GM12878 (cell line): ENCODE data around the gene HIVEP3. TPM values are rescaled to one million over a fixed set of nuclear protein-coding genes. Genes with fewer than 3 reads are reported as not detected.

Source experiments
- ATF7 ChIP-seq: fragments of 450-650 bp; IDR thresholded peaks from 2 replicates; pipeline ENCODE4 v1.6.1; 2016; ENCODE audit warnings: low read depth, mild to moderate bottlenecking
- BACH1 ChIP-seq: fragments of 450-650 bp; IDR thresholded peaks from 2 replicates; pipeline ENCODE4 v1.6.1; 2017; ENCODE audit warnings: mild to moderate bottlenecking, borderline replicate concordance
- BCL11A ChIP-seq: IDR thresholded peaks from 2 replicates; pipeline ENCODE4 v1.6.1; 2011; ENCODE audit warnings: low read depth, low read length
- BMI1 ChIP-seq: fragments of 450-650 bp; IDR thresholded peaks from 2 replicates; pipeline ENCODE4 v1.6.1; 2016; ENCODE audit warnings: mild to moderate bottlenecking, moderate library complexity, borderline replicate concordance
- CBFB ChIP-seq: IDR thresholded peaks from 2 replicates; pipeline ENCODE4 v1.6.1; 2016; ENCODE audit warnings: antibody characterized with exemption, low read depth
- DPF2 ChIP-seq: fragments of 450-650 bp; IDR thresholded peaks from 2 replicates; pipeline ENCODE4 v1.6.1; 2017; ENCODE audit warnings: mild to moderate bottlenecking
- HDGF ChIP-seq: fragments of 450-650 bp; IDR thresholded peaks from 2 replicates; pipeline ENCODE4 v1.6.1; 2016; ENCODE audit warnings: antibody characterized with exemption
- IKZF1 ChIP-seq: fragments of 450-650 bp; conservative IDR thresholded peaks from 2 replicates; pipeline ENCODE4 v1.6.1; 2017; ENCODE audit warnings: antibody characterized with exemption, mild to moderate bottlenecking
- KLF5 ChIP-seq: fragments of 450-650 bp; IDR thresholded peaks from 2 replicates; pipeline ENCODE4 v1.6.1; 2014; ENCODE audit warnings: mild to moderate bottlenecking; ENCODE audit not compliant: partially characterized antibody
- MYB ChIP-seq: fragments of 150-350 bp; IDR thresholded peaks from 2 replicates; pipeline ENCODE4 v1.6.1; 2014; ENCODE audit warnings: mild to moderate bottlenecking, low read depth, low read length, borderline replicate concordance
- NFYB ChIP-seq: IDR thresholded peaks from 2 replicates; pipeline ENCODE4 v1.6.1; 2011; ENCODE audit warnings: low read depth, mild to moderate bottlenecking, low read length, improper control_type of control experiment, moderate library complexity; ENCODE audit not compliant: insufficient read depth
- POU2F2 ChIP-seq: IDR thresholded peaks from 3 replicates; pipeline ENCODE4 v1.6.1; 2011; ENCODE audit warnings: low read depth, mild to moderate bottlenecking, low read length, borderline replicate concordance
- SMC3 ChIP-seq: IDR thresholded peaks from 2 replicates; pipeline ENCODE4 v1.6.1; 2011; ENCODE audit warnings: low read length, improper control_type of control experiment, borderline replicate concordance
- TARDBP ChIP-seq: IDR thresholded peaks from 2 replicates; pipeline ENCODE4 v1.6.1; 2016; ENCODE audit warnings: borderline replicate concordance
- TBL1XR1 ChIP-seq: IDR thresholded peaks from 2 replicates; pipeline ENCODE4 v1.6.1; 2012; ENCODE audit warnings: low read depth, low read length, improper control_type of control experiment
- TCF3 ChIP-seq: IDR thresholded peaks from 2 replicates; pipeline ENCODE4 v1.6.1; 2012; ENCODE audit warnings: low read depth, mild to moderate bottlenecking, low read length, borderline replicate concordance; ENCODE audit not compliant: insufficient read depth
- polyA plus RNA-seq, 11 experiments: library from polyadenylated mRNA; depleted of rRNA in 4 of 11; unstranded in 6 of 11; stranded (reverse) in 5 of 11; fragments of >200 nt; fragmentation: Nextera tagmentation in 4 of 11; fragmentation: Illumina TruSeq in 1 of 11; extraction: Ambion mirVana in 4 of 11; extraction: Trizol in 1 of 11; gene quantifications; 1 replicate in 1 of 11; 2 replicates in 10 of 11; pipeline versions ENCODE4 v1.2.1 to v1.2.3, GENCODE V29; 2011 to 2016; ENCODE audit warnings: inconsistent platforms in 2 of 11, missing spikeins in 2 of 11, low read depth in 1 of 11
- total RNA-seq, 4 experiments: library from RNA; depleted of rRNA in 3 of 4; stranded (reverse); fragments of >200 nt in 3 of 4; fragmentation: Illumina TruSeq in 1 of 4; extraction: Trizol in 1 of 4; gene quantifications; 2 replicates each; pipeline versions ENCODE4 v1.2.1 to v1.2.3, GENCODE V29; 2013 to 2021
- TF ChIP-seq, protein P1 (sequence below): fragments of 150-350 bp; IDR thresholded peaks from 2 replicates; pipeline ENCODE4 v1.6.1; 2014; ENCODE audit warnings: mild to moderate bottlenecking, low read depth, low read length
- TF ChIP-seq, protein P2 (sequence below): fragments of 450-650 bp; IDR thresholded peaks from 2 replicates; pipeline ENCODE4 v1.6.1; 2014; ENCODE audit warnings: mild to moderate bottlenecking
- TF ChIP-seq, protein P3 (sequence below): IDR thresholded peaks from 2 replicates; pipeline ENCODE4 v1.6.1; 2012; ENCODE audit warnings: mild to moderate bottlenecking, low read depth, low read length
- TF ChIP-seq, protein P4 (sequence below): fragments of 450-650 bp; formaldehyde crosslinking; IDR thresholded peaks from 2 replicates; pipeline ENCODE4 v1.4.0; 2022; ENCODE audit warnings: mild to moderate bottlenecking, moderate library complexity

Gene HIVEP3
- total and polyA plus RNA-seq, 10 of the 15 experiments (the other 5 are each of a cell fraction or from before 2014, with no cell fraction given): 1.8 to 13.6 (median 3.8) TPM

DNA sequence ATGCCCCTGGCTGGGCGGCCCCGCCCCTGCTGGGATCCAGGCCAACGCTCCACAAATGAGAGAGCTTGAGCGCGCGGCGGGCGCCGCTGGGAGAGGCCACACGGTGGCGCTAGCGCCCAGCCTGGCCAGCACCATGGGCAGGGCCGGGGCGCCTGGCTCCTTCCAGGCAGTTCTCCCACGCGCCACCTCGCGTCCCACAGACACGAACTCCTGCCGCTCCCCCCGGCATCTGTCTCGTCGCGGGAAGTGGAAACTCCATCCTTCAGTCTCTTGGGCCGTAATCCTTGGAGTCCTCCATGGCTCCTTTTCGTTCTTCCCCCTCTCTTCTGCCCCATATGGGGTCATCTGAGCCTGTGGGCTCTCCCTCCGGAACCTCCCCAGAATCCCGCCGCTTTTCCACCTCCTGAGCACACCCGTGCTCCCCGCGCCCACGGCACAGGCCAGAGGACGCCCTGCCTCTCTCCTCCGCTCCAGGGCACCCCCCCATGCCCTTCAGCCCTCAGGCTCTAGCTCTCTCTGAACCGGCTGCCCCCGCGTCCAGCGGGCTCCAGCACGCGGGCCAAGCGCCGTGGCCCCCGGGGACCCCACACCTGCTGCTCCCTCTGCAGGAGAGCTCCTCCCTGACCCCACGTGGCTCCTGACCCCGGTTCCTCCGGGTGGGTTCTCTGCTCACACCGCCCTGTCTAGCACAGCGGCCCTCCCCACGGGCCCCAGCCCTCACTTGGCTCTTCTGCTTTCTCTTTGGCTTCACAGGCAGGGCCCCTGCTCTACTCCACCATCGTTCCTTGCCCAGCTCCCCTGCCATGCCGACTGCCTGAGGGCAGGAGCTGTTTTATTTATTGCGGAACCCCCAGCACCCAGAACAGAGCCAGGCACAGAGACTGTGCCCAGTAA, 402.3 kb downstream of the HIVEP3 start (continued):
- TF ChIP-seq MYB: no peak
- TF ChIP-seq TCF3: 0 out of 2 replicates have a peak, but pooled peaks have one; percentile 16
- TF ChIP-seq BMI1: no peak
- TF ChIP-seq HDGF: 0 out of 2 replicates have a peak, but pooled peaks have one; percentile 31
- no peak for TF ChIP-seq DPF2
- peak; percentile 40; the same call in 1 of the 2 replicates for TF ChIP-seq ATF7
- no peak for TF ChIP-seq CBFB
- TF ChIP-seq, protein P1, sequence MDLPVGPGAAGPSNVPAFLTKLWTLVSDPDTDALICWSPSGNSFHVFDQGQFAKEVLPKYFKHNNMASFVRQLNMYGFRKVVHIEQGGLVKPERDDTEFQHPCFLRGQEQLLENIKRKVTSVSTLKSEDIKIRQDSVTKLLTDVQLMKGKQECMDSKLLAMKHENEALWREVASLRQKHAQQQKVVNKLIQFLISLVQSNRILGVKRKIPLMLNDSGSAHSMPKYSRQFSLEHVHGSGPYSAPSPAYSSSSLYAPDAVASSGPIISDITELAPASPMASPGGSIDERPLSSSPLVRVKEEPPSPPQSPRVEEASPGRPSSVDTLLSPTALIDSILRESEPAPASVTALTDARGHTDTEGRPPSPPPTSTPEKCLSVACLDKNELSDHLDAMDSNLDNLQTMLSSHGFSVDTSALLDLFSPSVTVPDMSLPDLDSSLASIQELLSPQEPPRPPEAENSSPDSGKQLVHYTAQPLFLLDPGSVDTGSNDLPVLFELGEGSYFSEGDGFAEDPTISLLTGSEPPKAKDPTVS: no peak
- TF ChIP-seq, protein P2, sequence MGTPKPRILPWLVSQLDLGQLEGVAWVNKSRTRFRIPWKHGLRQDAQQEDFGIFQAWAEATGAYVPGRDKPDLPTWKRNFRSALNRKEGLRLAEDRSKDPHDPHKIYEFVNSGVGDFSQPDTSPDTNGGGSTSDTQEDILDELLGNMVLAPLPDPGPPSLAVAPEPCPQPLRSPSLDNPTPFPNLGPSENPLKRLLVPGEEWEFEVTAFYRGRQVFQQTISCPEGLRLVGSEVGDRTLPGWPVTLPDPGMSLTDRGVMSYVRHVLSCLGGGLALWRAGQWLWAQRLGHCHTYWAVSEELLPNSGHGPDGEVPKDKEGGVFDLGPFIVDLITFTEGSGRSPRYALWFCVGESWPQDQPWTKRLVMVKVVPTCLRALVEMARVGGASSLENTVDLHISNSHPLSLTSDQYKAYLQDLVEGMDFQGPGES: no peak
- TF ChIP-seq, protein P3, sequence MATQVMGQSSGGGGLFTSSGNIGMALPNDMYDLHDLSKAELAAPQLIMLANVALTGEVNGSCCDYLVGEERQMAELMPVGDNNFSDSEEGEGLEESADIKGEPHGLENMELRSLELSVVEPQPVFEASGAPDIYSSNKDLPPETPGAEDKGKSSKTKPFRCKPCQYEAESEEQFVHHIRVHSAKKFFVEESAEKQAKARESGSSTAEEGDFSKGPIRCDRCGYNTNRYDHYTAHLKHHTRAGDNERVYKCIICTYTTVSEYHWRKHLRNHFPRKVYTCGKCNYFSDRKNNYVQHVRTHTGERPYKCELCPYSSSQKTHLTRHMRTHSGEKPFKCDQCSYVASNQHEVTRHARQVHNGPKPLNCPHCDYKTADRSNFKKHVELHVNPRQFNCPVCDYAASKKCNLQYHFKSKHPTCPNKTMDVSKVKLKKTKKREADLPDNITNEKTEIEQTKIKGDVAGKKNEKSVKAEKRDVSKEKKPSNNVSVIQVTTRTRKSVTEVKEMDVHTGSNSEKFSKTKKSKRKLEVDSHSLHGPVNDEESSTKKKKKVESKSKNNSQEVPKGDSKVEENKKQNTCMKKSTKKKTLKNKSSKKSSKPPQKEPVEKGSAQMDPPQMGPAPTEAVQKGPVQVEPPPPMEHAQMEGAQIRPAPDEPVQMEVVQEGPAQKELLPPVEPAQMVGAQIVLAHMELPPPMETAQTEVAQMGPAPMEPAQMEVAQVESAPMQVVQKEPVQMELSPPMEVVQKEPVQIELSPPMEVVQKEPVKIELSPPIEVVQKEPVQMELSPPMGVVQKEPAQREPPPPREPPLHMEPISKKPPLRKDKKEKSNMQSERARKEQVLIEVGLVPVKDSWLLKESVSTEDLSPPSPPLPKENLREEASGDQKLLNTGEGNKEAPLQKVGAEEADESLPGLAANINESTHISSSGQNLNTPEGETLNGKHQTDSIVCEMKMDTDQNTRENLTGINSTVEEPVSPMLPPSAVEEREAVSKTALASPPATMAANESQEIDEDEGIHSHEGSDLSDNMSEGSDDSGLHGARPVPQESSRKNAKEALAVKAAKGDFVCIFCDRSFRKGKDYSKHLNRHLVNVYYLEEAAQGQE: peak; percentile 78
- no peak for TF ChIP-seq KLF5
- no peak for TF ChIP-seq TBL1XR1
- no peak for TF ChIP-seq NFYB
- 0 out of 2 replicates have a peak, but pooled peaks have one; percentile 32 for TF ChIP-seq BACH1
- TF ChIP-seq IKZF1: peak; percentile 64
- TF ChIP-seq SMC3: peak; percentile 59
- TF ChIP-seq, protein P4, sequence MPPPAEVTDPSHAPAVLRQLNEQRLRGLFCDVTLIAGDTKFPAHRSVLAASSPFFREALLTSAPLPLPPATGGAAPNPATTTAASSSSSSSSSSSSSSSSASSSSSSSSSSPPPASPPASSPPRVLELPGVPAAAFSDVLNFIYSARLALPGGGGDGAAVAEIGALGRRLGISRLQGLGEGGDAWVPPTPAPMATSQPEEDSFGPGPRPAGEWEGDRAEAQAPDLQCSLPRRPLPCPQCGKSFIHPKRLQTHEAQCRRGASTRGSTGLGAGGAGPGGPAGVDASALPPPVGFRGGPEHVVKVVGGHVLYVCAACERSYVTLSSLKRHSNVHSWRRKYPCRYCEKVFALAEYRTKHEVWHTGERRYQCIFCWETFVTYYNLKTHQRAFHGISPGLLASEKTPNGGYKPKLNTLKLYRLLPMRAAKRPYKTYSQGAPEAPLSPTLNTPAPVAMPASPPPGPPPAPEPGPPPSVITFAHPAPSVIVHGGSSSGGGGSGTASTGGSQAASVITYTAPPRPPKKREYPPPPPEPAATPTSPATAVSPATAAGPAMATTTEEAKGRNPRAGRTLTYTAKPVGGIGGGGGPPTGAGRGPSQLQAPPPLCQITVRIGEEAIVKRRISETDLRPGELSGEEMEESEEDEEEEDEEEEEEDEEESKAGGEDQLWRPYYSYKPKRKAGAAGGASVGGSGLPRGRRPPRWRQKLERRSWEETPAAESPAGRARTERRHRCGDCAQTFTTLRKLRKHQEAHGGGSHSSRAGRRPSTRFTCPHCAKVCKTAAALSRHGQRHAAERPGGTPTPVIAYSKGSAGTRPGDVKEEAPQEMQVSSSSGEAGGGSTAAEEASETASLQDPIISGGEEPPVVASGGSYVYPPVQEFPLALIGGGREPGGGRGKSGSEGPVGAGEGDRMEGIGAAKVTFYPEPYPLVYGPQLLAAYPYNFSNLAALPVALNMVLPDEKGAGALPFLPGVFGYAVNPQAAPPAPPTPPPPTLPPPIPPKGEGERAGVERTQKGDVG (CRISPR knock-in tag): no peak
- no peak for TF ChIP-seq TARDBP
- TF ChIP-seq POU2F2: no peak
- no peak for TF ChIP-seq BCL11A
